ENCODE data around the gene BORCS6. TPM values are rescaled to one million over a fixed set of nuclear protein-coding genes. Genes with fewer than 3 reads are reported as not detected.

The BORCS6 gene
- total and polyA plus RNA-seq, 9 of the 15 experiments (the other 6 are each of a cell fraction or from before 2014, with no cell fraction given), result 0.01 to 7.4 (median 2.3) TPM

GRCh38 chr17:8153525-8153956 lies 36.4 kb downstream of the BORCS6 start (continued):
- TF ChIP-seq E2F6 (IDR thresholded peaks at IDR 0.05; ENCODE audit: borderline replicate concordance in 1 of 2, extremely low read depth in 1 of 2, insufficient read depth in 1 of 2, insufficient read length in 1 of 2, low read depth in 1 of 2, low read length in 1 of 2, poor library complexity in 1 of 2, severe bottlenecking in 1 of 2), result peak; percentile 21 to 22
- TF ChIP-seq CREM (IDR thresholded peaks at IDR 0.05; ENCODE audit: low read depth), result peak; percentile 44; the same call in 1 of the 2 replicates
- no peak for TF ChIP-seq PATZ1 (CRISPR knock-in tag; IDR thresholded peaks at IDR 0.05; ENCODE audit: borderline replicate concordance)

GRCh38 chr17:8153031-8153451 lies 36.9 kb downstream of the BORCS6 start:
- peaks cover 20% of the 10 kb centered on the region; the same call in 2 of the 3 replicates for H3K36me3 ChIP-seq (ENCODE audit: control insufficient read depth, insufficient read depth, low read length)
- 0 out of 2 replicates have a peak, but pooled peaks cover 4% of the 10 kb centered on the region for H4K20me1 ChIP-seq (replicated peaks; ENCODE audit: control insufficient read depth, insufficient read depth, low read length)
- in situ Hi-C loops (cut with MboI), result no loop called here
- TF ChIP-seq LCOR (CRISPR knock-in tag; IDR thresholded peaks at IDR 0.05) (no peak), BCLAF1 (IDR thresholded peaks at IDR 0.05; ENCODE audit: borderline replicate concordance in 1 of 2, control insufficient read depth in 1 of 2, low read depth in 2 of 2, low read length in 1 of 2) (0 out of 4 replicates have a peak, but pooled peaks of 1 of the 2 experiments have one; percentile 2), ZBTB8A (IDR thresholded peaks at IDR 0.05; ENCODE audit: partially characterized antibody) (no peak), SMAD3 (CRISPR knock-in tag; conservative IDR thresholded peaks at IDR 0.05) (no peak), JUN (IDR thresholded peaks at IDR 0.05; ENCODE audit: borderline replicate concordance, low read depth, low read length) (no peak), JUN (CRISPR knock-in tag; IDR thresholded peaks at IDR 0.05; ENCODE audit: borderline replicate concordance) (no peak), MEF2A (IDR thresholded peaks at IDR 0.05; ENCODE audit: control insufficient read depth, low read depth, low read length) (0 out of 2 replicates have a peak, but pooled peaks have one; percentile 24)
- ATAC-seq, result no peak
- DNase-seq (ENCODE audit: extremely low read depth in 1 of 4, low spot score in 3 of 4), result peak in 1 of 4 experiments; percentile 22
- peak; percentile 15 for FAIRE-seq
- H3K4me3 ChIP-seq, result no peak overlapping the region
- no peaks in the 10 kb centered on the region for H3K9me3 ChIP-seq (replicated peaks; ENCODE audit: control insufficient read depth, insufficient read depth, low read depth, low read length)
- H3K4me1 ChIP-seq (replicated peaks in 1 of 2; ENCODE audit: control insufficient read depth in 2 of 2, insufficient read depth in 2 of 2, low read length in 2 of 2), result peaks cover 31 to 80% of the 10 kb centered on the region in 2 experiments
- no TSS peak for BruUV-seq (replicated peaks)
- CTCF ChIA-PET (ENCODE audit: low intra/inter-chr PET ratio), result no interaction called here
- WGBS (ENCODE audit: insufficient coverage, low coverage, missing lambda C conversion rate), result 48% methylated on average over 3 of the region's 7 CpGs
- peak overlapping the region; percentile 75 to 85; a peak in 3 of 4 replicates for H3K9ac ChIP-seq (ENCODE audit: insufficient read depth in 1 of 2, low read depth in 2 of 2, low read length in 2 of 2)
- intact Hi-C loops (cut with micrococcal nuclease), result no loop called here
- POLR2A ChIA-PET, result interaction anchor here (1.3 to 1.7 kb wide), 3 partner anchors 13 to 70 kb away, joined by 3 to 11 read pairs (median 3); partner anchors contain the start of gene HES7
- H3K79me2 ChIP-seq (ENCODE audit: control insufficient read depth, insufficient read depth, low read length), result peaks cover 43% of the 10 kb centered on the region
- no peaks in the 10 kb centered on the region for H3K9me1 ChIP-seq (ENCODE audit: control insufficient read depth, insufficient read depth, low read length)
- H3K27me3 ChIP-seq (ENCODE audit: control insufficient read depth in 2 of 2, insufficient read depth in 2 of 2, low read length in 2 of 2), result no peaks in the 10 kb centered on the region
- peak overlapping the region; percentile 94 for H3K27ac ChIP-seq (ENCODE audit: extremely low read depth, low read depth, low read length)
- H3K4me2 ChIP-seq (ENCODE audit: insufficient read depth, low read length), result peak overlapping the region; percentile 89
- H2AFZ ChIP-seq (ENCODE audit: low read depth, low read length), result peak overlapping the region; percentile 5; the same call in 1 of the 2 replicates
